ENCODE results near the gene AUTS2.

DNA sequence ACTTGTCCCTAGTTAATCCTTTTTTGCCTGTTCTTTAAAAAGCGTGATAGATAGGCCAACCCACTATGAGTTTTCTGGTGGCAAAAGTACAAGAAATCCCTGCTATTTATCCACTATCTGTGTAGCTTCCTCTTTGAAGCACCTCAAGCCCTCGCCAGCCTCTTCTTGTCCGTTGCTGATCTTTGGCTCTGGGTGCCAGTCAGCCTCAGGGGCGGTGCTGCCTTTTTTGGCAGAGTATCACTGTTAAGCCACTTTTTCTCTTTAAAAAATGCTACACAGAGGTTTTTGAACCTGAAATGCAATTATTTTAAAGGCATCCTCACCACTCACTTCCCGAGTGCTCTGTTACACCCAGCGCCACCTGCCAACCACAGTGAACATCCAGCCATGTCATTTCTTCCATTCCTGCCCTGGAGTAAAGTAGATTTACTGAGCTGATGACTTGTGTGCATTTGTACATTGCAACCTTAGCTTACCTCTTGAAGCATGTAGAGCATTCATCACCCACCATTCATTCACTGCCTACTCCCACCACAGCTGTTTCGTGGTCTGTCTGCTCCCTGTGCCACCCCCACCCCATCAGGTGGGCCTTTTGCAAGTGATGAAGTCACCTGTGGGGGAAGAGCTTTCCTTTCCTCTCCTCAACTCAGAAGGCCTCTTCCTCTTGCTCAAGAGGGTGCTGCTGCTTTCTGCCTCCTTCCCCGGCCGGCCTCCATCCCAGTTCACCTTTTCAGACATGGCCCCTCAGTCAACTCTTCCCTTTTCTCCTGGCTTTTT, 1119.5 kb downstream of the AUTS2 start:
- TF ChIP-seq ATF2 (tag by site-specific recombination; IDR thresholded peaks at IDR 0.05; ENCODE audit: low read depth) (no peak), HOXC10 (CRISPR knock-in tag; IDR thresholded peaks at IDR 0.05) (no peak), ZBTB8A (tag by site-specific recombination; IDR thresholded peaks at IDR 0.05) (no peak), BCL11B (tag by site-specific recombination; IDR thresholded peaks at IDR 0.05; ENCODE audit: low read depth) (no peak), CTCF (tag by site-specific recombination; IDR thresholded peaks at IDR 0.05) (no peak), ZBTB48 (tag by site-specific recombination; IDR thresholded peaks at IDR 0.05) (no peak), ZNF354C (tag by site-specific recombination; IDR thresholded peaks at IDR 0.05; ENCODE audit: borderline replicate concordance, low read depth) (no peak)
